Activated CD4-positive, alpha-beta T cell treated with anti-CD3 and anti-CD28 coated beads, Interleukin-2, amount 50 U/mL, for 1 hour (primary cell): ENCODE data around the gene HERC6.
"Not testable (repeated sequence)": the region's sequence is repeated elsewhere in the genome, so short reads cannot be mapped to it uniquely, and the experiment has no call there.

Experiments used
- DNase-seq: peaks from one replicate; pipeline ENCODE4 v3.0.0-alpha.2; 2020

Gene HERC6

DNA sequence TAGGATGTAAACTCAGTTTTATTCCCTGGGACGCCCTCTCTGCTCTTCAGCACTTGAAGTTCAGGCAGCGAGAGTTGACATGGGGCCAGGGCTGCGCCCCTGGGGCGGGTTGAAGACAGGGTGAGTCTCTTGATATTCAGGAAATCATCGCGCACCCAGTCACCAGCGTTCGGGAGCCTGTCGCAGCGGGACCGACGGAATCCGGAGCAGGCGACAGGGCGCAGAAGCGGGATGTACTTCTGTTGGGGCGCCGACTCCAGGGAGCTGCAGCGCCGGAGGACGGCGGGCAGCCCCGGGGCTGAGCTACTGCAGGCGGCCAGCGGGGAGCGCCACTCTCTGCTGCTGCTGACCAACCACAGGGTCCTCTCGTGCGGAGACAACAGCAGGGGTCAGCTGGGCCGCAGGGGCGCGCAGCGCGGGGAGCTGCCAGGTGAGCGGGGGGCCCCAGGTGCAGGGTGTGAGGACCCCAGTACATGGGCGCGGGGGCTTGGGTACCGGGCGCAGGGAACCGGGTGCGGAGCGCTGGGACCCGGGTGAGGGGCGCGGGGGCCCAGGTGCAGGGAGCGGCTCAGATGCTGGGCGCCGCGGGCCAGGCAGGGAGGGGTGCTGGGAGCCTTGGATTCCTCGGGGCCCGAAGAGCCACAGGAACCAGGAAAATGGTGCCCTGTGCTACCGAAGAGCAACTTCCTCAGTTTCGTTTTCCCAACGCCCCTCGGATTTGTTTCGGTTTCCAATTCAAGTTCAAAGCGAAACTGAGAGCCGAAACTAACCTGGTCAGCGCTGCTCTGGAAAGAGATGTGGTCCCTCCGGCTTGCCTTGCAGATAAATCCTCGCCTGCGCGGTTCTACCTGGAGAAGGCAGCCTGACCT lies at the start of gene HERC6:
HERC6 (plus strand) TSS at position 162 of the 869 bp plus-strand sequence; CDS start at position 232, 70 bp downstream.
- peak; percentile 55 for DNase-seq

DNA sequence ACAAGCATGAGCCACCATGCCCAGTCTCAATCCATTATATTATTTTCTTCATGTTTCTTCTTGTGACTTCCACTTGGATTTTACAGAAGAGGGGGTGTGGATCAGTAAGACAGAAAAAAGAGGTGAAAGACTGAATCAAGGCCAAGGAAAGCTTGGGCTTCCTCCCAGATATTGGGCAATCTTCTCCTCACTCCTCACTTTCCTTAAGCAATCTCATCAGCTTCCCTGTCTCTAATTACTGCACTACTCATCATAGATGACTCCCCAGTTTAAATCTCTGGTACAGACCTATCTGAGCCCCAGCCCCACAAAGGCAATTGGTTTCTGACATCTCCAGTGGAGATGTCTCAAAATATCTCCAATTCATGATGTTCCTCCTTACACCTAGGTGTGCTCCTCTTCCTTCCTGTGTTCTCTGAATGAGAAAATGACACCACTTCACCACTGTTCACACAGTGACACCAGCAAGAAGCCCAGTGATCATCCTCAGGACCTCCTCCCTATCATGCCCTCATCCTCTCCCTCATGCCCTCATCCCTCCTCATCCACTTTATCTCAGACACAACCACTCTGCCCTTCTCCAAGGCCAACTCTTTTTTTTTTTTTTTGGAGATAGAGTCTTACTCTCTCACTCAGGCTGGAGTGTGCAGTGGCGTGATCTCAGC lies 44.8 kb upstream of the HERC6 start:
- DNase-seq = no peak

DNA sequence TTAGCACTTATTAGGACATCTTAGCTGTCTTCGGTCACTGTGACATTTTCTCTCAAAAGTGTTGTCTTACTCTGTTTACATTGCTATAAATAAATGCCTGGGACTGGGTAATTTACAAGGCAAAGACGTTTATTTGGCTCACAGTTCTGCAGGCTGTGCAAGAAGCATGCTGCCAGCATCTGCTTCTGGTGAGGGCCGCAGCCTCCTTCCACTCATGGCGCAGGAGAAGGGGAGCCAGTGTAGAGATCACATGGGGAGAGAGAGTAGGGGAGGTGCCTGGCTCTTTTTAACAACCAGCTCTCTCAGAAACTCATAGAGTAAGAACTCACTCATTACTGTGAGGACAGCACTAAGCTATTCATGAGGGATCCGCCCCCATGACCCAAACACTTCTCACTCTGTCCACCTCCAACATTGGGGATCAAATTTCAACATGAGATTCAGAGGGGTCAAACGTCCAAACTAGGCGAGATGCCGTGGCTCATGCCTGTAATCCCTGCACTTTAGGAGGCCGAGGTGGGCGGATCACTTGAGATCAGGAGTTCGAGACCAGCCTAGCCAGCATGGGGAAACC lies 43.5 kb upstream of the HERC6 start:
- no peak for DNase-seq

DNA sequence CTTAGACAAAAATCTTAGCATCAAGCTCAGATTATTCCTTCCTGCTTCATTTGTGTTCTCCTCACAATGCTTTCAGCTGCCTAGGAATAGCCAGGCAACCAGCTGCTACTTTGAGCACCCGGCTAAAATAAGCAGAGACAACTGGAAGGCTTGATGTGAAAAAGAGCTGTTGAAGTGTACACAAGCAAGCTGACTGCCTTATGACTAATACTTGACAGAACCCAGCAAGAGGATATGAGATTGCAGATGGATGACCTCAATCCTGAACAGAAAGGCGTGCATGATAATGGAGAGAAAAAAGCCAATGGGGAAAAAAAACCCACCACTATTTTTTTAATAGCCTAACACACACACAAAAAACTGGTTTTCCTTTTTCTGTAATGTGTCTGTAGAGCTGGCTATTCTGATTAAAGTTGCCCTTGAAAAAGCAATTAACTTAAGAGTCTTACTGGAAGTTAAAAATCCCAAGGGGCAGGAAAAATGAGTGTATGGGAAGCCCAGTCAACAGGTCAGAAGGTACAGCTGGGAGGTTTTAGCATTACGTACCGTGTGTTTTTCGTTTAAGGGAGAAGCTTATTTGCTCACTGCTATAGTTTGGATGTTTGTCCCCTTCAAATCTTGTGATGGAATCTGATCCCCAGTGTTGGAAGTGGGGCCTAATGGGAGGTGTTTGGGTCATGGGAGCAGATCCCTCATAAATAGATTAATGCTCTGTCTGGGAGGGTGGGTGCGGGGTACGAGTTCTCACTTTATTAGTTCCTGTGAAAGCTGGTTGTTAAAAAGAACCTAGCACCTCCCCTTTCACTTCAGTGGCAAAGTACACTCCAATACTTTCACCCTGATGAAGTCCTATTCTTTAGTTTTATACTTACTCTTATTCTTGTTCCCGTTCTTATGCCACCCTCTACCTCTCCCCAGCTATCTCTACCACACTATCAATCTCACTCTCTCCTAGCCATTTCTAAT lies 37.1 kb upstream of the HERC6 start:
- no peak for DNase-seq

DNA sequence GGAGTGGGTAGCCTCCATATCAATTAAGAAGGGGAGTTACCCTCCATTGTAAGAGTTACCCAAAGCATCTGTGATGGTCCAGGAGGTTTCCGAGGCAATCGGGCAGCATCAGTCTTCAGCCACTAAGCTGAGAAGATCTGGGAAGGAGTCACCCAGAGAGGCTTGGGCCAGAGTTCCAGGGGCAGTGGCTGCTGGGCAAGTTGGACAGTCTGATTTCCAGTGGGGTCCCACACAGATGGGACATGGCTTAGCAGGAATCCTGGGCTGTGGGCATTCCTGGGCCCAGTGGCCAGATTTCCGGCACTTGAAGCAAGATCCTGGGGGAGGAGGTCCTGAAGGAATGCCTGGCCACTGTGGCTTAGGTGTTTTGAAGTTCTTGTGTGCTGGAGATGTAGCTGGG lies 31.8 kb upstream of the HERC6 start:
- not testable (repeated sequence) for DNase-seq

DNA sequence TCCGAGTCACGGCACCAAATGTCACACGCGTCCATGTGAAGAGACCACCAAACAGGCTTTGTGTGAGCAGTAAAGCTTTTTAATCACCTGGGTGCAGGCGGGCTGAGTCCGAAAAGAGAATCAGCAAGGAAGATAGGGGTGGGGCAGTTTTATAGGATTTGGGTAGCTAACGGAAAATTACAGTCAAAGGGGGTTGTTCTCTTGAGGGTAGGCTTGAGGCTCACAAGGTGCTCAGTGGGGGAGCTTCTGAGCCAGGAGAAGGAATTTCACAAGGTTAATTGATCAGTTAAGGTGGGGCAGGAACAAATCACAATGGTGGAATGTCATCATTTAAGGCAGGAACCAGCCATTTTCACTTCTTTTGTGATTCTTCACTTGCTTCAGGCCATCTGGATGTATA lies 29.9 kb upstream of the HERC6 start:
- DNase-seq = not testable (repeated sequence)

DNA sequence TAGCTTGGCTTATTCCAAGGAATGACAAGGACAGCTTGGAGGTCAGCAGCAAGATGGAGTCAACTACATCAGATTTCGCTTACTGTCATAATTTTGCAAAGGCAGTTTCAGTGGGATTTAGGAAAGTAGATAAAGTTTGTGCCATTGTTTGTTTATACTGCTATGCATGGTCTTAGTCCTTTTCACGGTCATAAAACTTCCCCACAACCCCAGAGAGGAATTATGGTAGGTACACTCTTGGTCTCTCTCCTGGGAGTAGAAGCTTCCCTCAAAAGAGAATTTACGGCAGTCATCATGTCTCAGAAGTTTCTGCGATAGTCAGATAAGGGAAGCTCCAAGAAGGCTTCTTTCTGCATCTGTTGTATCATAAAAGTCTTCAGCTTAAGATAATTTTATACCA lies 27.9 kb upstream of the HERC6 start:
- DNase-seq = no peak

DNA sequence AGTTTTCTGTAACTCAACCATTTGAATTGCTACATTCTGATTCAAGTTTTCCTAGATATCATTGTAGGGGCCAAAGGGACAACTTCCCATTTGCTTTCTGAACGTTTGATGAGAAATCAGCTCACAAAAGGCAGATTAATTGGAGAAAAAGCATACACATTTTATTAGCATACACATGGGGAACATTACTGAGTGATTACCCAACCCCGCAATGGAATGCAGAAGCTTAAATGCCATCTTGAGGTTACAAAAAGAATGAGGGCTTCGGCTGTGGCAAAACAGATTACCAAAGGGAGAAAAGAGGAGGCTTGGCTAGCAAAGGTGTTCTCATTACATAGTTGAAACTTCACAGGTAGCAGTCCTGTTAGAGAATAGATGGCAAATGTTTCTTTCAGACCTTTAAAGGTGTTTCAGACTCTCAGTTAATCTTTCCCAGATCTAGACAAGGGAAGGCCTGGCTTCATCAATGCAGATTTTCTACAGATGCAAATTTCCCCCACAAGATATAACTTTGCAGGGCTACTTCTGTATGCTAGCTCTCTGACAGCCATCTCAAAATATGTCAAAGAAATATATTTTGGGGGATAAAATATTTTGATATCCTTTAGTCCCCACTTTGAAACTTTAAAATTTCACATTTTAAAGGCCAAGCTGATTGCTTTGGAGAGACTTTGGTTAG lies 26.5 kb upstream of the HERC6 start:
- DNase-seq = no peak

DNA sequence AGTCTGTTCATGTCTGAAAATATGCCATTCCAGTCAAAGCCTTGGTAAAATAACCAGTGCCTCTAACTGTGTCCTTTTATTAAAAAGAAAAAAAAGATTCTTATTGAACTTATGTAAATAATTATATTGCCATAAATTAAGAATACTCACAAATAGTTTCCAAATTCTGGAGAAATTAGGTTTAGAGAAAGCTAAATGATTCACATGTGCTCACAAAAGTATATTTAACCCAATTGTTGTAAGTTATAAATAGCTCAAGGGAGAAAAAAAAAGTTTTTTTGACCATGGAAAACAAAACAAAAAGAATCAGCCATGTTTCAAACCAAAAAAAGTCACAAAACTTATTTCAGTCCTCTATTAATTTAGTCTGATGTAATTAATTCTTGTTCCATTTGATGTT lies 25.3 kb upstream of the HERC6 start:
- DNase-seq = no peak

DNA sequence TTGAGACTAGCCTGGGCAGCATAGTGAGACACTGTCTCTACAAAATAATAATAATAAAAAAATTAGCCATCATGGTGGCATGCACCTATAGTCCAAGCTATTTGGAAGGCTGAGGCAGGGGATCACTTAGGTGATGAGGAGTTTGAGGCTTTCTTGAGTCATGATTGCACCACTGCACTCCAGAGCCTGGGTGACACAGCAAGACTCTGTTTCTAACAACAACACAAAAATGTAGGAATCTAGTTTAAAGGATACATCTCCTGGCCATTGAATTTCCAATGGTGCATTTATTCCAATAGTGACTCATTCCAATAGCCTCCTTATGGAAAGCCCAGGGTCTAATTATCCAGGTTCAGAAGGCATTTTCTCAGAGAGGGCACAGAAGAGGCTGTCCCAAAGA lies 21.9 kb upstream of the HERC6 start:
- DNase-seq = no peak

DNA sequence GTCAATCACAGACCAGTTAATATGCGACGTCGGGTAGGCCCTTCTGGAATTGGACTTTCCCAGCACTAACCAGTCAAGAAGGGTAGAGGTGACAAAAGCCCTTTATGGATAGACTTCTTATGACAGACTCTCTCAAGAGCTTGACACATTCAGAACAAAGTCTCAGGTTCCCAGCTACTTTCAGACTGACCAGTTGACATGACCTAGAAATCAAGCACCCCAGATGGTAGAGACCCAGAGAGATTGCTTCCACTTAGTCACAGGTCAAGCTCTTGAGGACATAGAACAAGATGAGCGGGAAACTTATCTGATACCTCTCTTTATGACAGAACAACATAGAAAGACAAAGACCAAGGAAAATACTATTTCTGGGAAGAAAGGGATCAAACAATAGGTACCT lies 21.4 kb upstream of the HERC6 start:
- no peak for DNase-seq

DNA sequence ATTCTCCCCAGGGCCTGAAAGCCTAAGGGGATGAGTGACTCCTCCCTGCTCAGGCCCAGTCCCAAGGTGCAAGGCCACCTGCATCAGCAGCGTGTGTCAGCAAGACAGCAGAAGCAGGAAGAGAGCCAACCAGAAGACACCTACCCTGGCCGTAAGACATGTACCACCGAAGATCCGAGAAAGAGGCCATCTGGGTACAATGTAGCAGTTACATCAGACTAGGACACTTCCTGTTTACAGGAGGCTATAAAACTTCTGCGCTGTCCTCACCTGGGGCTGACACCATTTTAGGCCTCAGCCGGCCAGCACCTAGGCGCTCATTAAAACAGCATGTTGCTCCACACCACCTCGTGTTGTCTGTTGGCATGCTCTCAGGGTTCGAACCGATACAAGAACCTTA lies 19.1 kb upstream of the HERC6 start:
- no peak for DNase-seq

DNA sequence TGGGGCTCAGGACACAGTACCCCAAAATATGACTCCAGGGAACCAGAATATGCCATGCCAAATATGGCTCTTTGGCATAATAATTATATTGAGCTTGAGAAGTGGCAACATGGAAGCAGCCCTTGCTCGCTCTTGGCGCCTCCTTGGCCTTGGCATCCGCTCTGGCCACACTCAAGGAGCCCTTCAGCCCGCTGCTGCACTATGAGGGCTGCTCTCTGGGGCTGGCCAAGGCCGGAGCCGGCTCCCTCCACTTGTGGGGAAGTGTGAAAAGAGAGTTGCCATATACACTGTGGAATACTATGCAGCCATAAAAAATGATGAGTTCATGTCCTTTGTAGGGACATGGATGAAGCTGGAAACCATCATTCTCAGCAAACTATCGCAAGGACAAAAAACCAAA lies 18.4 kb upstream of the HERC6 start:
- DNase-seq = no peak

DNA sequence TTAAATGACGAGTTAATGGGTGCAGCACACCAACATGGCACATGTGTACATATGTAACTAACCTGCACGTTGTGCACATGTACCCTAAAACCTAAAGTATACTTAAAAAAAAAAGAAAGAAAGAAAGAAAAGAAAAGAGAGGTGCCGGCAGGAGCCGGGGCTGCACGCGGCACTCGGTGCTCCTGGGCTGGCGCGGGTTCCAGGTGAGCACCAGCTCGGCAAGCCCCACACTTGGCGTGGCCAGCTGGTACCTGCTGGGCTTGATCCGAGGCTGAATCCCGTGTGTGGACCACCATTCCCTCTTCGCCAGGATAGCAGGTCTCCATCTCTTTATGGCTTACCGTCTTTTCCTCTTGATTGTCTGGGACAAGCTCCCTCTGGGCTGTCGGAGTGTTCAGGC lies 17.9 kb upstream of the HERC6 start:
- no peak for DNase-seq

DNA sequence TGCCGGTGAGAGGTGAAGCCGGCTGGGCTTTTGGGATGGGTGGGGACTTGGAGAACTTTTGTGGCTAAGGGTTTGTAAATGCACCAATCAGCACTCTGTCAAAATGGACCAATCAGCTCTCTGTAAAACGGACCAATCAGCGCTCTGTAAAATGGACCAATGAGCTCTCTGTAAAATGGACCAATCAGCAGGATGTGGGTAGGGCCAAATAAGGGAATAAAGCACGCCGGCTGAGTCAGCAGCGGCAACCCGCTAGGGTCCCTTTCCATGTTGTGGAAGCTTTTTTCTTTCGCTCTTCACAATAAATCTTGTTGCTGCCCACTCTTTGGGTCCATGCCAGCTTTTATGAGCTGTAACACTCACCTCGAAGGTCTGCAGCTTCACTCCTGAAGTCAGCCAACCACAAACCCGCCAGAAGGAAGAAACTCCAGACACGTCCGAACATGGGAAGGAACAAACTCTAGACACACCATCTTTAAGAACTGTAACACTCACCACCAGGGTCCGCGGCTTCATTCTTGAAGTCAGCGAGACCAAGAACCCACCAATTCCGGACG lies 17.4 kb upstream of the HERC6 start:
- DNase-seq = not testable (repeated sequence)

DNA sequence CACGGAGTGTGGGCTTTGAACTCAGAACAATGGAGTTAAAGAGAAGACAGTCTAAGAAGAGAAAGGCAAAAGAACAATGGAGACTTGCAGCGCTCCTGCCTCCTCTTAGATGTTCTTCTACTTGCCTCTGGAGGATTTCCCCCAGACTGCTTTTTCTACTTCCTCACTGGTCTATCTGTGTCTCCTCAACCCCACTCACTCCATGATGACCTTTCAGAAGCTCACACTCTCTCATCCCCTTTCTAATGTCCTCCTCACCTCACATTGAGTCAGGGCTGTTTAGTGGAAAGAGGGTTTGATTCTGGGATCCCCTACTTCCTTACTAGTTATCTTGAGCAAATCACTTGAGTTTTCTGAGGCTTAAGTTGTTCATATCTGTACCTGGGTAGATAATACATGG lies 12.2 kb upstream of the HERC6 start:
- no peak for DNase-seq

DNA sequence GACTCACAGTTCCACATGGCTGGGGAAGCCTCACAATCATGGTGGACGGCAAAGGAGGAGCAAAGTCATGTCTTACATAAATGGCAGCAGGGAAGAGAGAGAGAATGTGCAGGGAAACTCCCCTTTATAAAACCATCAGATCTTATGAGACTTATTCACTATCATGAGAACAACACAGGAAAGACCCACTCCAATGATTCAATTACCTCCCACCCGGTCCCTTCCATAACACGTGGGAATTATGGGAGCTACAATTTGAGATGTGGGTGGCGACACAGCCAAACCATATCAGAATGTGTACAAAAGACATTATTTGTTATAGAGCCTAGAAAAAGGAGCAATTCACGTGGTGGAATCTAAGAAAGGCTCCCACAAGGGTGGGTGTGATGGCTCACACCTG lies 10.8 kb upstream of the HERC6 start:
- DNase-seq = no peak

DNA sequence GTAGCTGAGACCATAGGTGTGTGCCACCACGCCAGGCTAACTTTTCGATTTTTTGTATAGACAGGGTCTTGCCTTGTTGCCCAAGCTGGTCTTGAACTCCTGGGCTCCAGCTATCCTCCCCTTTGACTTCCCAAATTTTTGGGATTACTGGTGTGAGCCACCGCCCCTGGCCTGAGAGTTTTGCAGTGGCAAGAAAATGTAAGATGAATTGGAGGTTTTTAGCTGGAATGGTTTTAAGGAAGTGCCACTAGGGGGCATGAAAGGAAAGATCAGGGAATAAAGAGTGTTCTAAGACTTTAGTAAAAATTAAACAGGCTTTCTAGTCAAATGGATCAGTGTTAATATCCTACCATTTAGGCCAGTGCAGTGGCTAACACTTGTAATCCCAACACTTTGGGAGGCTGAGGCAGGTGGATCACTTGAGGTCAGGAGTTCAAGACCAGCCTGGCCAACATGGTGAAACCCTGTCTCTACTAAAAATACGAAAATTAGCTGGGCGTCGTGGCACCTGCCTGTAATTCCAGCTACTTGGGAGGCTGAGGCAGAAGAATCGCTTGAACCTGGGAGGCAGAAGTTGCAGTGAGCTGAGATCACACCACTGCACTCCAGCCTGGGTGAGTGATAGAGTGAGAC lies 9.4 kb upstream of the HERC6 start:
- DNase-seq = not testable (repeated sequence)

DNA sequence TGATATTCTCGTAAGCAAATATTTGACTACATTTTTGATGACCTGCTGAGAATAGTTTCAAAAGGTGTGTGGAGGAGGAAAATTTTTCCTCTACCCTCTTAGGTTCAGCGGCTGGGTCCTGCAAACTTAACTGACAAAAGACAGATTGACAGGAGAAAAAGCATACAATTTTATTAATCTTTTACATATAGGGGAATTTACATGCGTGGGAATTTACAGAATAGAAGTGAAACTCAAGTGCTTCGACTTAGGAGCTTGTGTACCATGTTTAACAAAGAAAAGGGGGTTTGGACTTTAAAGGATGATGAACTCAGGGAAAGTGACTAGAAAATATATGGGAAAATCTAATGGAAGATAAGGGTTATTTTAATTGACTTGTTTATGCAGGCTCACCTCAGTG lies 2.5 kb downstream of the HERC6 start:
- DNase-seq = no peak

DNA sequence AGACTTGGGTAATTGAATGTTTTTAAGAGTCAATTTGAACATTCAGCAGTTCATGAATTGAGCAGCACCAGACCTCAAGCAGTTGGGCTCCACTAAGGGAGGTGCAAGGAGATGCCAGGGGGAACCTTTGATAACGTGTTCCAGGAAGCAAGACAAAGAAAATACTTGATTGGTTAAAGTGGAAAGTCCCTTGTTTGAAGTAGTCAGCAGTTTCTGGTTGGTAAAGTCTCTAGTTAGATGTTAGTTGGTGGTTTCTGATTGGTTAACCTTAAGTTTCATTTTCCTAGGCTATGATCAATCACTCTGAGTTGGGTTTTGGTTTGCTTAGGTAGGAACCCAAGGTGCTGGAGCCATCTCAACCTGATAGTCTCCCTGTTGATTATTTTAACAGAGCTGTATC lies 4.0 kb downstream of the HERC6 start:
- DNase-seq = peak; percentile 39

DNA sequence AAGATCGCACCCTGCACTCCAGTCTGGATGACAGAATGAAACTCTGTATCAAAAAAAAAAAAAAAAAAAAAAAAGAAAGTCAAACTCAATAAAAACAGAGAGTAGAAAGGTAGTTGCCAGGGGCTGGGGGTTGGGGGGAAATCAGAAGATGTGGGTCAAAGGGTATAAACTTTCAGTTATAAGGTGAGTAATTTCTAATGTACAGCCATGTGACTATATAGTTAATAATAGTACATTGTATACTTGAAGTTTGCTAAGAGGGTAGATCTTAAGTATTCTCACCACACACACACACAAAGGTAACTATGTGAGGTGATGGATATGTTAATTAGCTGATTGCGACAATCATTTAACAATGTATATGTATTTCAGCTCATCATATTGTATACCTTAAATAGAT lies 11.5 kb downstream of the HERC6 start:
- no peak for DNase-seq

DNA sequence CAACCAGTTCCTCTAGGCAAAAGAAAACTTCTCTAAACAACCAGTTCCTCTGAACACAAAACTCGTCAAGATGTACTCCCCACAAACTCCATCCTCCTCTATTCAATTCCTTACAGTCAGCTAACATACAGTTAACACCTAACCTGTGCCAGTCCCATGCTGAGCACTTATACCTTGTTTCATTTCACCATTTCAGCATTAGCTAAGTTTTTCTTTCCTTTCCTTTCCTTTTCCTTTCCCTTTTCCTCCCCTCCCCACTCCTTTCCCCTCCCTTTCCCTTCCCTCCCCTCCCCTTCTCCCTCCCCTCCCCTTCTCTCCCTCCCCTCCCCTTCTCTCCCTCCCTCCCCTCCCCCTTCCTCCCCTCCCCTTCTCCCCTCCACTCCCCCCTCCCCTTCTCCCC lies 13.1 kb downstream of the HERC6 start:
- DNase-seq = no peak
